ENCODE measurements around the gene ALDOC. TPM values are rescaled to one million over a fixed set of nuclear protein-coding genes. Genes with fewer than 3 reads are reported as not detected.
A peak's percentile ranks its signal among the peaks of the same experiment; 100 is the strongest.

Gene ALDOC
- polyA plus RNA-seq, 2 of the 4 experiments (the other 2 are of a cell fraction): 1.9 to 6.3 TPM

DNA sequence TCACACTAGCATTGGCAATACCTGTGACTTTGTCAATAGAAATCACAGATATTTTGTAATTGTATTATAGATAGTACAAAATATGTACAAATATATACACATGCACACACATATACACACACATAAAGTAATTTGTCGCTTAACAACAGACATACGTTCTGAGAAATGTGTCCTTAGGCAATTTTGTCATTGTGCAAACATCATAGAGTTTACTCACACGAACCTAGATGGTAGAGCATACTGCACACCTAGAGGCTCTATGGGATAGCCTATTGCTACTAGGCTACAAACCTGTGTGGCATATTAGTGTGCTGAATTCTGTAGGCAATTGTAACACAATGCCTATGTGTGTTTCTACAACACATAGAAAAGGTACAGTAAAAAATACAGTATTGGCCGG lies 35.3 kb downstream of the ALDOC start:
- no peak for FAIRE-seq
- Histone ChIP-seq H3K27ac (no peak overlapping the region), H3K4me3 (no peak overlapping the region), H3K4me1 (no peaks in the 10 kb centered on the region), H3K9me3 (no peaks in the 10 kb centered on the region), H3K4me2 (no peak overlapping the region)
- DNase-seq (ENCODE audit: low read depth in 1 of 2, low spot score in 1 of 2): no peak
- ATAC-seq: no peak
- 47% methylated on average over 4 of the region's 4 CpGs for WGBS (ENCODE audit: missing lambda C conversion rate)
- ChIA-PET POLR2A (no interaction called here), CTCF (interaction anchor here (0.6 to 11.5 kb wide), 21 partner anchors 9 to 408 kb away, joined by 3 to 317 read pairs (median 4); partner anchors contain the start of gene FOXN1)
- TF ChIP-seq CEBPB (IDR thresholded peaks at IDR 0.05) (no peak), CHD2 (IDR thresholded peaks at IDR 0.05; ENCODE audit: low read length, partially characterized antibody) (no peak), ZNF302 (CRISPR knock-in tag; IDR thresholded peaks at IDR 0.05) (no peak), CBX8 (IDR thresholded peaks at IDR 0.05) (no peak), JUNB (IDR thresholded peaks at IDR 0.05) (no peak), ZSCAN20 (CRISPR knock-in tag; IDR thresholded peaks at IDR 0.05) (no peak), RNF2 (IDR thresholded peaks at IDR 0.05; ENCODE audit: borderline replicate concordance, low read depth) (no peak), HDAC2 (IDR thresholded peaks at IDR 0.05) (no peak)
- TF ChIP-seq, protein P1, sequence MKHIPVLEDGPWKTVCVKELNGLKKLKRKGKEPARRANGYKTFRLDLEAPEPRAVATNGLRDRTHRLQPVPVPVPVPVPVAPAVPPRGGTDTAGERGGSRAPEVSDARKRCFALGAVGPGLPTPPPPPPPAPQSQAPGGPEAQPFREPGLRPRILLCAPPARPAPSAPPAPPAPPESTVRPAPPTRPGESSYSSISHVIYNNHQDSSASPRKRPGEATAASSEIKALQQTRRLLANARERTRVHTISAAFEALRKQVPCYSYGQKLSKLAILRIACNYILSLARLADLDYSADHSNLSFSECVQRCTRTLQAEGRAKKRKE (CRISPR knock-in tag; IDR thresholded peaks at IDR 0.05; ENCODE audit: low read depth): no peak

DNA sequence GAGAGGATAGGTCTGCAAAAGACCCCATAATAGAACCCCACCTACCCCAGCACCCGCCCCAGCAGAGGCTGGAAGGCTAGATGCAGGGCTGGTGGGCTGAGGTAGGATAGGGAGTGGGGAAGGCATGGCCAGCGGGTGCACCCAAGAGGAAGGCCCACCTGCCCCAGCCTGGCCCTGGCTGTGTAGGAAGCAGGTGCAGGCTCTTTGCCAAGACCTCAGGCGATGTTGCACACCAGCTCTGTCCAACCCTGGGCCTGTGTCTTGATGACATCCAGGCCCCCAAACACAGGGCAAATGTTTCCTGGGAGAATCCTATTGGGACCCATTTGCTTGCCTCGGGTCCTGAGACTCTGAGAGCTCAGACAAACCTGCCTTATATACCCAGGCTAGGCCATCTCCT lies 36.5 kb downstream of the ALDOC start:
- Histone ChIP-seq H3K27ac (no peak overlapping the region), H3K9me3 (no peaks in the 10 kb centered on the region), H3K4me3 (no peak overlapping the region), H3K4me1 (0 out of 3 replicates have a peak, but pooled peaks cover 5% of the 10 kb centered on the region), H3K4me2 (no peak overlapping the region)
- POLR2A ChIA-PET: no interaction called here
- no peak for DNase-seq (ENCODE audit: low read depth in 1 of 2, low spot score in 1 of 2)
- FAIRE-seq: no peak
- CTCF ChIA-PET: interaction anchor here (0.6 to 11.5 kb wide), 30 partner anchors 8 to 885 kb away, joined by 3 to 317 read pairs (median 3); partner anchors contain the start of gene FOXN1
- 63% methylated on average over 4 of the region's 4 CpGs for WGBS (ENCODE audit: missing lambda C conversion rate)
- TF ChIP-seq NPAS2 (CRISPR knock-in tag; IDR thresholded peaks at IDR 0.05; ENCODE audit: borderline replicate concordance) (no peak), POLR2AphosphoS2 (conservative IDR thresholded peaks at IDR 0.05; ENCODE audit: low read length) (no peak), CBX2 (IDR thresholded peaks at IDR 0.05; ENCODE audit: borderline replicate concordance, low read depth) (no peak), MYC (IDR thresholded peaks at IDR 0.05; ENCODE audit: borderline replicate concordance, low read length) (no peak), SMC3 (IDR thresholded peaks at IDR 0.05) (no peak)
- TF ChIP-seq, protein P2, sequence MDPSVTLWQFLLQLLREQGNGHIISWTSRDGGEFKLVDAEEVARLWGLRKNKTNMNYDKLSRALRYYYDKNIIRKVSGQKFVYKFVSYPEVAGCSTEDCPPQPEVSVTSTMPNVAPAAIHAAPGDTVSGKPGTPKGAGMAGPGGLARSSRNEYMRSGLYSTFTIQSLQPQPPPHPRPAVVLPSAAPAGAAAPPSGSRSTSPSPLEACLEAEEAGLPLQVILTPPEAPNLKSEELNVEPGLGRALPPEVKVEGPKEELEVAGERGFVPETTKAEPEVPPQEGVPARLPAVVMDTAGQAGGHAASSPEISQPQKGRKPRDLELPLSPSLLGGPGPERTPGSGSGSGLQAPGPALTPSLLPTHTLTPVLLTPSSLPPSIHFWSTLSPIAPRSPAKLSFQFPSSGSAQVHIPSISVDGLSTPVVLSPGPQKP (IDR thresholded peaks at IDR 0.05; ENCODE audit: low read depth, low read length): no peak
- ATAC-seq: peak in 1 of 2 experiments; percentile 9; a peak in 2 of 6 replicates

DNA sequence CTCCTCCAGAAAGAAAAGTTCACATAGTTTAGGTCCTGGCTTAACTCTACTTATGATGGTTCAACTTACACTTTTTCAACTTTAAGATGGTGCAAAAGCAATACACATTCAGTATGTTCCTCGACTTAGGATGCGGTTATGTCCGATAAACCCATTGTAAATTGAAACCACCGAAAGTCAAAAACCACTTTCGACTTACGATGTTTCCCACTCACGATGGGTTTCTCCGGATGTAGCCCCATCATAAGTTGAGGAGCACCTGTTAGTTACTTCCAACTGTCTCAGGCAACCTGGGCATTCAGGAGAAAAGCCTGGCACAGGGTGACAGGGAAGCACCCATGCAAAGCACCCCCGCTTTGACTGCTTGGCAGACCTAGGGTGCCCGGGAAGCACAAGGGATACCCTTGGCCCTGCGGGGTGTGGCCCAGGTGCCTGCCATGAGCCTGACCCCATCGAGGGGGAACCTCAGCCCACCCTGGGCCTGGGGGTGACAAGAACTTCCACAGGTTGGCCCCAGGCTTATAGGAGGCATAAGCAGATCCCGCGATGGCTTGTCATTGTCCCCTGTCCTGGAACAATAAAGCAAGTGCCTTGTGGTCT lies 38.3 kb downstream of the ALDOC start:
- Histone ChIP-seq H3K4me2 (no peak overlapping the region), H3K27ac (no peak overlapping the region), H3K9me3 (no peaks in the 10 kb centered on the region), H3K4me1 (0 out of 3 replicates have a peak, but pooled peaks cover 5% of the 10 kb centered on the region), H3K4me3 (no peak overlapping the region)
- TF ChIP-seq POLR2A (IDR thresholded peaks at IDR 0.05; ENCODE audit: low read length): no peak
- TF ChIP-seq EHMT2 (IDR thresholded peaks at IDR 0.05; ENCODE audit: low read depth): no peak
- TF ChIP-seq KDM1A (IDR thresholded peaks at IDR 0.05; ENCODE audit: low read depth): no peak
- no peak for TF ChIP-seq CHD2 (IDR thresholded peaks at IDR 0.05; ENCODE audit: low read length, partially characterized antibody)
- TF ChIP-seq, protein P3, sequence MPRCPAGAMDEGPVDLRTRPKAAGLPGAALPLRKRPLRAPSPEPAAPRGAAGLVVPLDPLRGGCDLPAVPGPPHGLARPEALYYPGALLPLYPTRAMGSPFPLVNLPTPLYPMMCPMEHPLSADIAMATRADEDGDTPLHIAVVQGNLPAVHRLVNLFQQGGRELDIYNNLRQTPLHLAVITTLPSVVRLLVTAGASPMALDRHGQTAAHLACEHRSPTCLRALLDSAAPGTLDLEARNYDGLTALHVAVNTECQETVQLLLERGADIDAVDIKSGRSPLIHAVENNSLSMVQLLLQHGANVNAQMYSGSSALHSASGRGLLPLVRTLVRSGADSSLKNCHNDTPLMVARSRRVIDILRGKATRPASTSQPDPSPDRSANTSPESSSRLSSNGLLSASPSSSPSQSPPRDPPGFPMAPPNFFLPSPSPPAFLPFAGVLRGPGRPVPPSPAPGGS (IDR thresholded peaks at IDR 0.05): no peak
- TF ChIP-seq JUN (IDR thresholded peaks at IDR 0.05): no peak
- no peak for TF ChIP-seq TFCP2L1 (CRISPR knock-in tag; IDR thresholded peaks at IDR 0.05)
- TF ChIP-seq RFX5 (IDR thresholded peaks at IDR 0.05): no peak
- TF ChIP-seq NPAS2 (CRISPR knock-in tag; IDR thresholded peaks at IDR 0.05; ENCODE audit: borderline replicate concordance): no peak
- TF ChIP-seq, protein P4, sequence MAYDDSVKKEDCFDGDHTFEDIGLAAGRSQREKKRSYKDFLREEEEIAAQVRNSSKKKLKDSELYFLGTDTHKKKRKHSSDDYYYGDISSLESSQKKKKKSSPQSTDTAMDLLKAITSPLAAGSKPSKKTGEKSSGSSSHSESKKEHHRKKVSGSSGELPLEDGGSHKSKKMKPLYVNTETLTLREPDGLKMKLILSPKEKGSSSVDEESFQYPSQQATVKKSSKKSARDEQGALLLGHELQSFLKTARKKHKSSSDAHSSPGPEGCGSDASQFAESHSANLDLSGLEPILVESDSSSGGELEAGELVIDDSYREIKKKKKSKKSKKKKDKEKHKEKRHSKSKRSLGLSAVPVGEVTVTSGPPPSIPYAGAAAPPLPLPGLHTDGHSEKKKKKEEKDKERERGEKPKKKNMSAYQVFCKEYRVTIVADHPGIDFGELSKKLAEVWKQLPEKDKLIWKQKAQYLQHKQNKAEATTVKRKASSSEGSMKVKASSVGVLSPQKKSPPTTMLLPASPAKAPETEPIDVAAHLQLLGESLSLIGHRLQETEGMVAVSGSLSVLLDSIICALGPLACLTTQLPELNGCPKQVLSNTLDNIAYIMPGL (CRISPR knock-in tag; IDR thresholded peaks at IDR 0.05; ENCODE audit: borderline replicate concordance): no peak
- TF ChIP-seq HEYL (CRISPR knock-in tag; IDR thresholded peaks at IDR 0.05): no peak
- no peak for TF ChIP-seq KDM5A (IDR thresholded peaks at IDR 0.05)
- TF ChIP-seq, protein P5, sequence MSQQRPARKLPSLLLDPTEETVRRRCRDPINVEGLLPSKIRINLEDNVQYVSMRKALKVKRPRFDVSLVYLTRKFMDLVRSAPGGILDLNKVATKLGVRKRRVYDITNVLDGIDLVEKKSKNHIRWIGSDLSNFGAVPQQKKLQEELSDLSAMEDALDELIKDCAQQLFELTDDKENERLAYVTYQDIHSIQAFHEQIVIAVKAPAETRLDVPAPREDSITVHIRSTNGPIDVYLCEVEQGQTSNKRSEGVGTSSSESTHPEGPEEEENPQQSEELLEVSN (IDR thresholded peaks at IDR 0.05; ENCODE audit: borderline replicate concordance, low read depth): no peak
- no peak for TF ChIP-seq RAD21 (conservative IDR thresholded peaks at IDR 0.05 in 1 of 2, IDR thresholded peaks at IDR 0.05 in 1 of 2)
- TF ChIP-seq, protein P6, sequence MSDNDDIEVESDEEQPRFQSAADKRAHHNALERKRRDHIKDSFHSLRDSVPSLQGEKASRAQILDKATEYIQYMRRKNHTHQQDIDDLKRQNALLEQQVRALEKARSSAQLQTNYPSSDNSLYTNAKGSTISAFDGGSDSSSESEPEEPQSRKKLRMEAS (IDR thresholded peaks at IDR 0.05): no peak
- no peak for TF ChIP-seq HOXA7 (CRISPR knock-in tag; IDR thresholded peaks at IDR 0.05)
- no peak for DNase-seq (ENCODE audit: low read depth in 1 of 2, low spot score in 1 of 2)
- POLR2A ChIA-PET: no interaction called here
- 70% methylated on average over 14 of the region's 14 CpGs for WGBS (ENCODE audit: missing lambda C conversion rate)
- no peak for ATAC-seq
- CTCF ChIA-PET: interaction anchor here (0.6 to 15.1 kb wide), 5 partner anchors 9 to 1521 kb away, joined by 3 to 317 read pairs (median 7); partner anchors contain the start of gene FOXN1
- FAIRE-seq: no peak
